GM19328 (cell line): ENCODE results near the gene TBC1D19.

Source experiments
- ATAC-seq: cut with Tn5 transposase; IDR thresholded peaks from one replicate; pipeline ENCODE4 v1.9.1; 2021; ENCODE audit warnings: mild to moderate bottlenecking, moderate library complexity; ENCODE audit not compliant: unreplicated experiment

The TBC1D19 gene

GRCh38 chr4:26779224-26779623 is 195.3 kb downstream of the TBC1D19 start:
- ATAC-seq, result no peak

- no peak for ATAC-seq
These were observed 195.8 kb downstream of the TBC1D19 start for GRCh38 chr4:26779674-26780073.

- ATAC-seq, result peak; percentile 67
These were observed 196.7 kb downstream of the TBC1D19 start for GRCh38 chr4:26780539-26780938.

DNA sequence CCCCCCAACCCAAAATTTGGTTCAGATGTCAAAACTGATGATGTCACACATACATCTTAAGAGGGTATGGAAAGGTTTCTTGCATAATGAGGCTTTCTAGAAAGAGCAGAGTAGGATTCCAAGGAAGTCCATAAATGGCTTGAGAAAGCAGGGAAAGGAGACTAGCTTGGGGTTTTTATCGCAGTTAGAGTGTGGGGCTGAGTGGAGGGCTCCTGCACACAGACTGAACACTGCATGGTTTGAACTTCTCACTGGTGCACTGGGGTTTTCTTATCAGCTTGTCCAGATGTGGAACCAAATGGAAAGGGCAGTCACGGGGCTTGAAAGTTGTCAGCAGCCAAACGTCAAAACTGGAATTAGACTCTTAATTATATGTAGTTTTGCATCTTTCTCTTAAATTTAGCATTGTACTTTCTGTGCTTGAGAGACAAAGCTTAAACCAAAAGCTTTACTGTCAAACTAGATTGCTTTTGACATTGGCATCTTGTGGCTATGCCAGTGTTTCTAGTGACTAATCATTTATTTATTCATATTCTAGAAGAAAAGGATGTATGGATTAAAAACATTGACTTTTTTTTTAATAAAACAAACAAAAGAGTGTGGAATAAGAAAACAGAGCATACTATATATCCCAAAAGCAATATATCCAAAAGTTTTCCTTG is 198.4 kb downstream of the TBC1D19 start:
- no peak for ATAC-seq

DNA sequence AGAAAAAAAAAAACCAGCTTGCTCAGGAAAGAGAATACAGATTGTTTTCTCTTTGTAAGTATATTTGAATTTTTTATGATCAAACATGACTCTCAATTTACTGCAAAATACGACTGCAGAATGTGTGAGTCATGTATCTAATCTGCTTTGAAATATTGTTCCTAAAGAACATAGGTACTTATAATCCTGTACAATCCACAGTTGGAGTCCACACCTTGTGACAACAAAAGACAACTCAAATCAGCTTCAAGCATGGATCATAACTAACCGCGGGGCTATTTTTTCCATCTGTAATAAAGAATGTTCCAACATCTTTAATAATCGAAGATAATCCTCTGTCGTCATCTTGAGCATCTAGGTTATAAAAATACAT is 198.9 kb downstream of the TBC1D19 start:
- no peak for ATAC-seq

DNA sequence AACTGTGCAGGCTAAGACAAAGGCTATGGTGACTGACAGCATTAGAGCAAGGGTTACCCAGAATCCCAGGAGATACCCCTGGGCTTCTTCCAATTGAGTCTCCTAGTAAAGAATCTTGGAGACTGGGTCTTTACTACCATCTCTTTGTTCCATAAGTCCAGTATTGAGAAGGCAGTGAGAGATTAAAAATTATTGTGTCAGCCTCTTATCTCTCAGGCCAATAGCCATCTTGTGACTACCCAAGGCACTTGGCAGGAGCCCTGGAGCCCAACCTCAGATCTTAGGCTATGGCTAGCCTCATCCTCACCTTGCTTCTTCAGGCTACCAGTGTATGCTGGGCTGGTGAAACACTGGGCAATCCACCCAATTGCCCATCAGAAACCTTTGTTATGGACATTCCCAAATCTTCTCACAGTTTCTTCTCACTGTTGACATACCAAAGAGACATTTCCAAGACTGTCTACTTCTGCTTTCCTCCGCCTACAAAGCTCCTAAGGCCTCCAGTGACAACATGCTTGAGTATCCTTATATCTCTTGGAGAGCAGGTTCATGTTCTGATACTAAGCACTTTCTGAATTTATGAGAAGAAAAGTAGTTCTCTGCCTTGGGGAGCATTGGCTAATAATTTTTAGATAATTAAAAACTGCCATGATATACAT is 200.5 kb downstream of the TBC1D19 start:
- ATAC-seq, result no peak

GRCh38 chr4:26785312-26785711 is 201.4 kb downstream of the TBC1D19 start:
- ATAC-seq, result no peak

GRCh38 chr4:26785810-26786209 is 201.9 kb downstream of the TBC1D19 start:
- no peak for ATAC-seq

DNA sequence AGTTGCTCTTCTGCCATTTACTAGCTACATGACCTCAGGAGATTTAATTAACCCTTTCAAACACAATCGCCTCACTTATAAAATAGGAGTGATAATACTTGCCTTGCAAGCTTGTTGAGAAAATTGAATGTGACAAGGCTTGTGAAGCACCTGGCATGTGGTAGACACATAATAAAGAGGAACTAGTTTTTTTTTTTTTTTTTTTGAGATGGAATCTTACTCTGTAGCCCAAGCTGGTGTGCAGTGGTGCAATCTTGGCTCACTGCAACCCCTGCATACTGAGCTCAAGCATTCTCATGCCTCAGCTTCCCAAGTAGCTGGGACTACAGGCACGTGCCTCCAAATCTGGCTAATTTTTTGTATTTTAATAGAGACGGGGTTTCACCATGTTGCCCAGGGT is 203.0 kb downstream of the TBC1D19 start:
- ATAC-seq, result no peak

GRCh38 chr4:26787461-26788340 is 203.8 kb downstream of the TBC1D19 start:
- ATAC-seq, result no peak

GRCh38 chr4:26788341-26788733 is 204.5 kb downstream of the TBC1D19 start:
- no peak for ATAC-seq

DNA sequence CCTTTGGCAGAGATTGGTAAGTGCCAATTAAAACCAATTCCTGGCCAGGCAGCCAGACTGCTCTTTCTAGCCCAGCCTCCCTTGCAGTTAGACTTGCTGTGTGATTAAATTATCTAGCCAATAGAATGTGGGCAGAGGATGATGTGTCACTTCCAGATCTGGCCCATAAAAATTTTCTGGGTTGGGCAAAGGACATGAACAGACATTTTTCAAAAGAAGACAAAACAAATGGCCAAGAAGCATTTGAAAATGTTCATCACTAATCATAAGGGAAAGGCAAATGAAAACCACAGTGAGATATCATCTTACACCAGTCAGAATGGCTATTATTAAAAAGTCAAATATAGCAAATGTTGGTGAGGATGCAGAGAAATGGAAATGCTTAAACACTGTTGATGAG is 205.3 kb downstream of the TBC1D19 start:
- ATAC-seq, result no peak

- no peak for ATAC-seq
These were observed 207.5 kb downstream of the TBC1D19 start for GRCh38 chr4:26791346-26791745.

- no peak for ATAC-seq
These were observed 208.8 kb downstream of the TBC1D19 start for GRCh38 chr4:26792639-26793038.

DNA sequence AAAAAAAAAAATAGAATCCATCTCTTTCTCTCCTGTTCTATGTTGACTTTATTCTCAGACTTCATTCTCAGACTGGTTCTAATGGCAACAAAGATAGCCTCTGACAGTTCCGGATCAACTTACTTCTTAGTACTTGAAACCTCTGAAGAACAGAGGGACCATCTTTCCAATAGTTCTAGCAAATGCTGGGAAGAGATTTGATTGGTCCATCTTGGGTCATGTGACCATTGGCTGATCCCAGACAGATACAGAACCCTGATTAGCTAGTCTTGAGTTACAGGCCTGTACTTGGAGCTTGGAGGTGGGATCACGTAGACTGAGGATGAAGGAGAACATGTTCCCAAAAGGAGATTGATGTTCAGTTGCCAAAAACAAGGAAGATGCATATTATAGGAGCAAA is 209.9 kb downstream of the TBC1D19 start:
- ATAC-seq, result no peak

DNA sequence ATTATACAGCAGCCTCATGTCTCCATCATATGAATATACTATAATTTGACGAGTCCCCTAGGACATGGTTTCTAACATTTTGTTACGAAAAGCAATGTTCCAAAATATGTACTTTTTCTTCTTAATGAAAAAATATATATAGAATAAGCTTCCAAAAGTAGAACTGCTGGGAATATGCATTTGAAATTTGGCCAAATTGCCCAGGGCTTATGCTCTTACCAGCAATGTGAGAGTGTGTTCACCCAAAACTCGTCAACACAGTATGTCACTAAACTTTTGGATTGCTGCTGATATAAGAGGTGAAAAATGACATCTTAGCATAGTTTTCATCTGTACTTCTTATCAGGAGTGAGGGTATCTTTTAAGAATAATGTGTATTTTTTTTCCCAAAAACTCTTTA is 212.2 kb downstream of the TBC1D19 start:
- ATAC-seq, result no peak

DNA sequence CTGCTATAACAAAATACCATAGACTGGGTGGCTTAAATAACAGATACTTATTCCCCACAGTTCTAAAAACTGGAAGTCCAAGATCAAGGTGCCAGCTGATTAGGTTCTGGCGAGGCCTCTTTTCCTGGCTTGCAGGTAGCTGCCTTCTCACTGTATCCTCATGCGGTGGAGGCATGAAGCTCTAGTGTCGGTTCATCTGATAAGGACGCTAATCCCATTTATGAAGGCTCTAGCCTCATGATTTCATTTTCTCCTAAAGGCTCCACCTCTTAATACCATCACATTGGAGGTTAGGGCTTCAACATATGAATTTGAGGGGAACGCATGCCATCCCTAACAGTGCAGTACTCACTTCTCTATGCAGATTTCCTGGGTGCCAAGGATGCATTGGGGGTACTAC is 218.9 kb downstream of the TBC1D19 start:
- no peak for ATAC-seq

DNA sequence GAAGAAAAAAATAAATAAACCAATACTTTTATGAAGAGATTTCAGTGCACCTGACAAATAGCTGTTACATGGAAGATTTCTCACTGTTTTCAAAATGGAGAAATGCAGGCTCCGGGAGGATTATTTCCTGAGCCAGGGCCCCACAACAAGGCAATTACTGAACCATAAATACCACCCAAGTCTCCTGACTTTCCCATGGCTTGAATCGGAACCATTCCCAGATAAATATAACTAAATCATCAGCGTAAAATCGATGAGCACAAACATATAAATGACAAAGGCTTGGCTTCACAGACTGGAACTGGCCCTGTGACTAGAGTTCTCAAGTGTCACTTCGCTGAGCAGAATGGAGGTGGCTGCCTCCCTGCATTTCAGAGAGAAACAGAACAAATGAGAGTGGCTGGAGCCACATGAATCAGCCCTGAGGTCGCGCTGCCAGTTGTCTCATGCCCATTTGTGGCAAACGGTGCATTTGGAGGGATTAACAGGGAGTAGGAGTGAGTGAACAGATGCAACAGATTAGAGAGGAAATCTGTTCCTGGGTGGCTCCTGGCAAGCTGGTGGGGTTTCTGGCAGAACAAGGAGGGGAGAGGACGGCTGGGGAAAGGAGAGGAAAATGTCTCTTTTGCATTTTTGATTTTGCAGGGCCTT is 219.5 kb downstream of the TBC1D19 start:
- ATAC-seq, result no peak

GRCh38 chr4:26804451-26804850 is 220.6 kb downstream of the TBC1D19 start:
- ATAC-seq, result no peak

DNA sequence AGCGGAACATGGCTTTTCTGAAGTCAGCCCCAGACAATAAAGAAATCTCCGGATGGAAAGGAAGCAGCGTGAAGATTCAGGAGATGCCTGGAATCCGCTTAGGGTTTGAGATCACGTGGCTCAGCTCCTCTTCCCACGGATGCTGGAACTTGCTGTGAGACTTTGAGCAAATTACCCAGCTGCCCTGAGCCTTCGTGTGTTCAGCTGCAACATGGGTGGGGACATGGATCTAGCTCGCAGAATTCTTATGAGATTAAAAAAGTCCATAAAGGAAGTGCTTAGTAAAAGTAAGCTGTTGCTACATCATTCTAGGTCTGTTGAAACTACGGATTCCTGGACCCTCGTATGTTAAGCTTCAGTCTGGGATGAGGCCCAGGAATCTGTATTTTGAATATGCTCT is 221.0 kb downstream of the TBC1D19 start:
- ATAC-seq, result no peak
